HG03558 (cell line): ENCODE data around the gene IFI27.

Experiments
- ATAC-seq: cut with Tn5 transposase; IDR thresholded peaks from one replicate; pipeline ENCODE4 v1.9.1; 2021; ENCODE audit warnings: moderate number of reproducible peaks; ENCODE audit not compliant: unreplicated experiment; ENCODE audit errors: extremely low read depth

IFI27 gene

GRCh38 chr14:94101748-94102147, 8.8 kb upstream of the IFI27 start:
- no peak for ATAC-seq

DNA sequence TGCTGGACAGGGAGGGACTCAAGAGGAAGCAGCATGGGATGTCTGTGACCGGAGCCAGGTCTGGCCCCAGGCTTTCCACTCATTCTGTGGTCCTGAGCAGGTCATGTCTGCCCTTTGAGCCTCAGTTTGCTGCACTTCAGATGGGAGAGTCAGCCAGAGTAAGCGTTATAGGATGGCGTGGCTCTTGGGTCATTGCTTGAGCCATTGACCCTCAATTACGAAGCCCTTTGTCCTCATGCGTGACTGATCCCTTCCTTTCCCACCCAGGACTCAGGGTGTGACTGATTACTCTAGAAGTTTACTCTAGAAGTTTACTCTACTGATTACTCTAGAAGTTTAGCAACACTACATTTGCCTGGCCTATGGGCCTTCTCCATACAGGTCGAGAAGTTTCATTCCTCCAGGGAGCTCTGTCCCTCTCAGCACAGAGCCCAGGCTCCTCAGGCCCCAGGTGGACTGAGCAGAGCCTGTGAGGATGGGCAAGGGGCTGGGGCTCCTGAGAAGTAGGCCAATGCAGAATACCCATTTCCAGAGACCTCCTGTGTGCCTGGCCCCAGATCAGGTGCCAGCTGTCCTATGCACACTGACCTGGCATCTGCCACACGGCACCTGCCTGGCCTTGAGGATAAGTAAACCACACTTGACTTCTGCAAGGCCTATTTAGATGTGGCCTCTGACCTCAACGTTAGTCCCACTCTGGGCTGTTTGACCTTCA, 7.6 kb upstream of the IFI27 start:
- no peak for ATAC-seq

DNA sequence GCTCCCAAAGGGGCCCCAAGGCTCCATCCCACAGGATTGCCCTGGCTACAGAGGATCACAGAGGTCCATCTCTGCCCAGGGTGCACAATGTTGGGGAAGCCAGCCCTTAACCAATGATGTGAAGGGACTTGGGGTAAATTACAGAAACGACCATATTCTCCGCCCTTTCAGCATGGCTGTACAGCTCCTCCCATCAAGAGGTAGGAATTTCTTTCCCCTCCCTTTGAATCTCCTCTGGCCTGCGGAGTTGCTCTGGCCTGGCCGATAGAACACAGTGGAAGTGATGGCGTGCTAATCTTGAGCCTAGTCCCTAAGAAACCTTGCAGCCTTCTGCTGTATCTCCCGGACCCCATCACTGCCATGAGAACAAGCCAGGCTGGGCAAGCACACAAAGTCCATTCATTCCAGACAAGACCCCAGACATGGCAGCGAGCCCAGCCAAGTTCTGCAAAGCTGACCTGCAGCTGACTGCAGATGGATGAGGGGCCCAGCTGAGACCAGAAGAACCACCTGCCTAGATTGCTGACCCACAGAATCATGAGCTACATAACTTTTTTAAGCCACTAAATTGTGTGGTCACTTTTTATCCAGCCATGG, 6.9 kb upstream of the IFI27 start:
- no peak for ATAC-seq

DNA sequence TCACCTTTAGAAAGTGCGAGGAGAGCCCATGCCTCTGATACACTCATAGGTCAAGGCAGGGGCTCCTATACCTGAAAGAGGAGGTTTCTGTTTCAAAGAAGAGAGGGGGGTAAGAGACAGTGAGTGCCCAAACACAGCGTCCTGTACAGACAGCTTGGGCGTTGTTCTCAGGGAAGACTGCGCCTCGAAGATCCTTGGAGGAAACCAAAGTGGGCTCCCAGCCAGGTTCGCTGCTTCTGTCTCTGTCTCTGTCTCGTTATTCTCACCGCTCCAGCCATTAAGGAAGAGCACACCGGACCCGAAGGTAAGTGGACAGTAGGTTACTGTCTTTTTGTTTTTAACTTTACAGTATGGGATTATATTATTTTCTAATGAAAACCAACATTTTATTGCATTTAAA, 5.8 kb upstream of the IFI27 start:
- no peak for ATAC-seq

- no peak for ATAC-seq
These were observed 653 bp upstream of the IFI27 start for GRCh38 chr14:94109915-94110250.

DNA sequence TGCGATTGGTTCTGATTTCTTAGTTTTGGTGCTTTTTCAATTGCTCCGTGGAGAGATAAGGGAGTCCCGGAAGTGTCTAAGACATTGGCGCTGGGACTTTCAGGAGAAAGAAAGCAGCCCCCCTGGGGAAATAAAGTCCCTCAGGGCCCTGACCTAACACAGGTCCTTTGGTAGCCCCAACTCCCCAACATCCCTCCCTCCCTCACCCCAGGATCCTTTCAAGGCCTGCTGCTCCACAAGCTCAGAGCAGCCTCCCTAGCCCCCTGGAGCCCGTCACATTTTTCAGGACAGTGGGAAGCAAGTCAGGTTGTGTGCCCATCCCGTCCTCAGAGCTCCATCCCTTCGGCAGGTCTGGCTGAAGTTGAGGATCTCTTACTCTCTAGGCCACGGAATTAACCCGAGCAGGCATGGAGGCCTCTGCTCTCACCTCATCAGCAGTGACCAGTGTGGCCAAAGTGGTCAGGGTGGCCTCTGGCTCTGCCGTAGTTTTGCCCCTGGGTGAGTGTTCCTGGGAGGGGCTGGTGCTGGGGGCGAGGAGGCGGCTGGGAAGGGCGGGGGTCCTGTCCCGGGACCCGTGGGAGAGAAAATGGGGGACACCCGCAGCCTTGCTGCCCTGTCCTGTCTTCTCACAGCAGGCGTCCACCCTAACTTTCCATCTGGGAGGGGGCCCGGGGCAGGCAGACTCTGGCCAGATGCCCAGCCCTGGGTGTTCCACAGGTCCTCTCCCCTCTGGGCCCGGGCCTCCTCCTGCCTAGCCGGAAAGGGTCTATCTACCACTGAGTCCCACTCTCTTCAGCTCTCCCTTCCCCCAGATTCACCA, 950 bp downstream of the IFI27 start:
- ATAC-seq = no peak

GRCh38 chr14:94112513-94113063, 2.1 kb downstream of the IFI27 start:
- no peak for ATAC-seq

GRCh38 chr14:94113073-94113472, 2.5 kb downstream of the IFI27 start:
- no peak for ATAC-seq

- no peak for ATAC-seq
These were observed 3.0 kb downstream of the IFI27 start for GRCh38 chr14:94113490-94113889.

DNA sequence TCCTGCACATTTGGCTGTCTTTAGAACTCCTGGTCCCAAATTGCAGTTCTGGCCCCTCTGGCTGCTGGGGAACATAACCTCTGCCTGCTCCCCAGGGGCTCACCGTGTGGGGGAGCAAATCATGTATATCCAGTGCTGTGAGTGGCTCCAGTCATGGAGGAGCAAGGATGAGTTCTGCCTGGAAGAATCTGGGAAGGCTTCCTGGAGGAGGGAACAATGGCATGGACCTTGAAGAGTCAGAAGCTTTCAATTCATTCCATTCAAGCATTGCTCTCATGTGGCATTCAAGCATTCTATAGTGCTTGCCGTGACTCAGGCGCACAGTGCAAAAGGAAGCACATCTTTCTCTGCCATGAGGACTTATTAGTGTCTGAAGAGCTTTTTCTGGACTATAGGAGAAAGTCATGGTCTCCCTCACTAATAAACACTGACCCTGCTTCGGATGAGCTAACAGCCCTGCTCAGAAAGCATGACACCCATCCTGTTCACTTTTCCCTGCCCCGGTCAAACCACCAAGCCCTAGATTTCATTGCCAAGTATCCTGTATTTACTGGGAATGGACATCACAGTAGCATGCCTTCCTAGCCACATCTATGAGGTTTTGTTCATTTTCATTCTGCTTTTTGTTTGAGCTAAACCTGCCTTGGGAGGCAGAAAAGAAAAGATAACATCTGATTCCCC, 3.5 kb downstream of the IFI27 start:
- no peak for ATAC-seq

DNA sequence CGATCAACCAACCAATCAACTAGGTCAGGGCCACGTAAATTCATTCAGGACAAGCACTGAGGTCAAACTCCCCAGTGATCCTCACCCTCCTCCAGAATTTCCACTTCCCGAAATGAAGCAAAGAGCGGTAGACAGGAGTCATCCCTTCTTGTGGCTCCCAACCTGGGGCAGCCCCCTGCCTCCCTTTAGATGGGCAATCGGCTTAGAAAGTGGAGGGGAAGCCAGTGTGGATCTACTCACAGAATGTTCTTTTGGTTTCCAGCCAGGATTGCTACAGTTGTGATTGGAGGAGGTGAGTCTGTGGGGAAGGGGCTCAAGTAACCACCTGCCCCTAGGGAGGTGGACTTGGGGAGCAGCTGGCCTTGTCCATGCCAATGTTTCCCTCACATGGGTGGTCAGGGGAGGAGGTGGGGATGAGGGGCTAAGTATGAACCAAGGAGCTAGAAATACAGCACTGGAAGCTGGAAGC, 4.1 kb downstream of the IFI27 start:
- ATAC-seq = no peak

- no peak for ATAC-seq
These were observed 4.6 kb downstream of the IFI27 start for GRCh38 chr14:94115058-94115591.

GRCh38 chr14:94115631-94116030, 5.1 kb downstream of the IFI27 start:
- no peak for ATAC-seq

DNA sequence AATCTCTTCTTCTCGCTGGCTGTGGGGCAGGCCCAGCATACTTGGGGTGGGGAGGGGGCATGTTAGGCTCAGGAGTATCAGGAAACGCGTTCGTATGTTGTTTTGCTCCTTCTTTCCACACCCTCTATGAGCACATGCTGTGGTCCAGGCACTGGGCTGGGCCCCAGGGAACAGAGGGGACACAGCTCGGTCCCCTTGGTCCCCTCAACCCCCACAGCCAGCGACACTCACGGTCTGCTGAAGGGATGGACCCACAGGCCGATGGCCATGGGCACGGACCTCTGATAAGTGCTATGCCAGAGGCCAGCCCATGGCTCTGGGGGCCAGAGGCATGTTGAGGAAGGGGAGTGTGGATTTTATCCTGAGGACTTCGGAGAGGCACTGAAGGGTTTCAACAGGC, 6.2 kb downstream of the IFI27 start:
- no peak for ATAC-seq

- ATAC-seq = no peak
These were observed 7.3 kb downstream of the IFI27 start for GRCh38 chr14:94117856-94118255.

- ATAC-seq = no peak
These were observed 8.5 kb downstream of the IFI27 start for GRCh38 chr14:94119071-94119470.

- ATAC-seq = no peak
These were observed 10.3 kb downstream of the IFI27 start for GRCh38 chr14:94120667-94121340.

DNA sequence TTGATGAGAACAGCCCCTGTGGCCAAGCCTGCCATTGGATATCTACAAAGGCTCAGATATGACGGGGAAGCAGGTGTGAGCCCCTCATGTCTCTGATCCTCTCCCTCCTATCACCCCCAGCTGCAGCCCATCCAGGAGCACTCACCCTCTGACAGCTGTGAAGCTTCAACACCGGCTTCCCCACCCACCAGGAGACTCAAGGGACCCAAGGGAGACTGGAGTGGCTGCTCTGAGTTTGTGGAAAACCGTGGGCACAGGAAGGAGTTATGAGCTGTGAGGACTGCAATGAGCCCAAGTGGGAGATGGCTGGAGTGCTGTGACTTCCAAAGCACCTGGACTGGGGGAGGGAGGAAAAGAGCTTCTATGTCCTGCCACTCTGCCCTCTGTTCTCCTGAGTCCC, 10.9 kb downstream of the IFI27 start:
- ATAC-seq = no peak

GRCh38 chr14:94122438-94122837, 11.9 kb downstream of the IFI27 start:
- no peak for ATAC-seq

DNA sequence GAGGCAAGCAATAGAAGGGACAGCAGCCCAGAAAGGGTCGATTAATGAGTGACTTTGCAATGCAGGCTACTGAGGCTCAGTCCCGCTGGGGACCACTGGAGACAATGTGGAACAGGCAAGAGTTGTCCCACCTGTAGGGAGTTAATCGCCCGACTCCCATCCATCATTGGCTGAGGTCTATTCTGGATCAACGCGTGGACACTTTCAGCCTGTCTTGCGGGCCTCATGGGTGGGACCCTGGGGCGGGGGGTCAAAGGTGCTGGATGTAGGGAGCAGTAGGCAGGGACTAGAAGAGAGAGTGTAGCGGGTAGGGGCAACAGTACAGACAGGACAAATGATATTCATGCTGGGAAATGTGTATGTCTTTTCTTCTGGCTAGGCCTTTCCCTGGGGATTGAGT, 12.8 kb downstream of the IFI27 start:
- ATAC-seq = no peak
